Effector CD8-positive, alpha-beta T cell (primary cell): ENCODE measurements around the gene ABHD16B.
"Not testable (repeated sequence)": the region's sequence is repeated elsewhere in the genome, so short reads cannot be mapped to it uniquely, and the experiment has no call there.

Experiments used
- DNase-seq: peaks from one replicate; lab custom pipeline; 2025; lab: John Stamatoyannopoulos, UW

The ABHD16B gene

DNA sequence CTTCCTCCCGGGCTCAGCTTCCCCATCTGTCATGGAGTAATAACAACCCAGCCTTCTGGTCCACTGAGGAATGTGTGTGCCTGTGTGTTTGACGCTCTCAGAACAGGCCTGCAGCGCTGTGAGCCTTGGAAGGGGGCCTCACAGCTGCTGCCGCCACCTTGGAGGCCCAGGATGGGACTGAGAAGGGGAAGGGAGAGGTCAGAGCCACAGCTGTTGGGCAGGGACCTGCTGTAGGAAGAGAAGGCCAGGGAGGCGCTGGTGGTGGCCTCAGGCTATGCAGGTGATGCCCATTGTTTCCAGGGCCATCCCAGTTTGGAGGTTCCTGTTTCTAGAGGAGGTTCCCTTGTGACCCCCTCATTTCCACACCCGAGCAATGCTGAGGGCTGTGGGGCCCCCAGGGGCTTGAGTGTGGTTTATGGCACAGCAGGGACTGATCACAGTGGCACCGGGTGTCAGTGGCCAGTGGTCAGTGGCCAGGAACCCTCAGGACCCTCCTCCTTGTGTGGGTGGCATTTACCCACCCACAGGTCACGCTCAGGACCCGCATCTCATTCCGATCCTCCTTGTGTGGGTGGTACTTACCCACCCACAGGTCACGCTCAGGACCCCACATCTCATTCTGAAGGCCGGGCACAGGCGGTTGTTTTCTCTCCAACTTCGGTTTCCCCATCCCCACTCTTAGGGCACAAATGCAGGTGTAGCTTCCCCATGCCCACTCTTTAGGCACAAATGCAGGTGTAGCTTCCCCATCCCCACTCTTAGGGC lies 17.8 kb downstream of the ABHD16B start:
- DNase-seq, result no peak

DNA sequence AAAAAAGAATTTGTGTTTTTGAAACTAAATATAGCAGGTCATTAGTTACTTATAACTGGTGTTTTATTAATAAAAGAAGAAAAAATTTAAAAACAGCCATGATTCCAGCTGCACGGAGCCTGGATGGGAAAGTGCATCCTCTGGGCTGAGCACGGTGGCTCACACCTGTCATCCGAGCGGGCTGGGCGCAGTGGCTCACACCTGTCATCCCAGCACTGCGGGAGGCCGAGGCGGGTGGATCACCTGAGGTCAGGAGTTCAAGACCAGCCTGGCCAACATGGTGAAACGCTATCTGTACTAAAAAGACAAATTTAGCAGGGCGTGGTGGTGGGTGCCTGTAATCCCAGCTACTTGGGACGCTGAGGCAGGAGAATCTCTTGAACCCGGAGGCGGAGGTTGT lies 19.6 kb downstream of the ABHD16B start:
- not testable (repeated sequence) for DNase-seq

GRCh38 chr20:63881451-63882226 lies 20.3 kb downstream of the ABHD16B start:
- DNase-seq, result no peak

DNA sequence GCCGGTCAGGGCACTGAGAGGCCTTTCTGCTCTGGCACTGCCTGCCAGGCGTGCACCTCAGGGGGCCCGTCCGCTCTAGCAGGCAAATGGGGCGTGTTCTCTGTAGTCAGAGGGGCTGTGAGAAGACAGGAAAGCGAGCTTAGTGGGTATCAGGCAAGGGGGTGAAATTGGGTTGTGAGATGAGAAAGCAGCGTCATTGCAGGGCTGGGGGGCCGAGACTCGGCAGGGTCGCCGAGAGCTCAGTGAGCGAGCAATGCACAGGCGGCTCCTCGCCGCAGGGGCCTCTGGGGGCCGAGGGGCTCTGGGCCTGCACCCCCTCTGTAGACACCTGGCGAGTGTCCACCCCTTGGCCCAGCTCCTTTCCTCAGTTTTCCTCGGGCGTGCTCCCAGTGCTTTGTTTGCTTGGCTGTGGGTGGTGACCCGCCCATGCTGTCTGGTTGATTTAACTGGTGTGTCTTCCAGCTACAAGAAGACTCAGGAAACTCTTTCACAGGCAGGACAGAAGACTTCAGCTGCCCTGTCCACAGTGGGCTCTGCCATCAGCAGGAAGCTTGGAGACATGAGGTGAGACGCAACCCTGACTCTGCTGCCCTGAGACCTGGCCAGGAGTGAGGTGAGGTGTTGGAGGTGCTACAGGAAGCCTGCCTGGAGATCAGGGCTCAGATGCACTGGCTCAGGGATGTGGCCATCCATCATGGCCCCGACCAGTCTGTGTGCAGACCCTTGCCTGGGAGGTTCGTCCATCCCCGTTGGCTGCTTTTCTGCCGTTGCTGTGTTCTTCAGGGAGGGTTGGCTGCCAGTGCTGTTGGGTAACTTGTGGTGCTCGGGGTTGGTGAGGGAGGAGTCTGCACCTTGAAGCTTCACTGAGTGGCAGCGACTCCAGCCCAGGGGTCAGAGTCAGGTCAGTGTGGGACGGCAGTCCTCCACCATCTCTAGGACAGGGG lies 21.2 kb downstream of the ABHD16B start:
- no peak for DNase-seq

GRCh38 chr20:63883201-63883593 lies 21.9 kb downstream of the ABHD16B start:
- no peak for DNase-seq

DNA sequence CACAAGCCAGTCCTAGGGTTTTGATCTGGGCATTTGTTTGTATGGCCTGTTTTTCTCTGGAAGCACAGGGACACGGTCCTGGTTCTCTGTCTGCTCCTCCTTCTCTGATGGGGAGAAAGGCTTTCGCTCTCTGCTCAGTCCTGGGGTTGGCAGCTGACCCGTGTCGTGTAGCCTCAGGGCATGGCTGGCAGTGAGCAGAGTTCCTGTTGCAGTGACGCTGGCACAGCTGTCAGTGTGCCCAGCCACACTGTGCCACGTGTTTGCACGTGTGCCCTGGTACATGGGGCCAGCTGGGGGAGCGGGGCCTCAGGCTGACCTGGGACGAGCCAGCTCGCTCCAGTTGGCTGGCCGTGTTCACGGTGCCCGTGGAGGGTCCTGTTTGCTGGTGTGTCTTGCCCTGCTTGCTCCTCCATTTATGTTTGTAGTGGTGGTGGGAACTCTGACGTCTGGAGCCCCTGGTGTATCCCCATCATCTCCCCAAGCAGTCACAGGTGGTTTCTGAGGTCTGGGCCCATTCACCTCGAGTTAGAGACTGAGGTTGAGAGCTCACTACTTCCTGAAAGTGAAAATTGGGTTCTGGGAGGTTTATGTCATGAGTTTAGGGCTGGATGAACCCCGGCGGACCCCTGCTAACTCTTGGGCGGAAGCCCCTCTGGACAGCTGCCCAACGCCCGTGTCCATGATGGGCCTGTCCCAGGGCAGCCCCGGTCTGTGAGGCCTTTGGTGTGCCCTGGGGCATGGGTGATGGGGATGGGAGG lies 23.4 kb downstream of the ABHD16B start:
- DNase-seq, result no peak

- DNase-seq, result no peak
These were observed 24.2 kb downstream of the ABHD16B start for GRCh38 chr20:63885264-63886053.

- DNase-seq, result no peak
These were observed 24.7 kb downstream of the ABHD16B start for GRCh38 chr20:63886054-63886419.

DNA sequence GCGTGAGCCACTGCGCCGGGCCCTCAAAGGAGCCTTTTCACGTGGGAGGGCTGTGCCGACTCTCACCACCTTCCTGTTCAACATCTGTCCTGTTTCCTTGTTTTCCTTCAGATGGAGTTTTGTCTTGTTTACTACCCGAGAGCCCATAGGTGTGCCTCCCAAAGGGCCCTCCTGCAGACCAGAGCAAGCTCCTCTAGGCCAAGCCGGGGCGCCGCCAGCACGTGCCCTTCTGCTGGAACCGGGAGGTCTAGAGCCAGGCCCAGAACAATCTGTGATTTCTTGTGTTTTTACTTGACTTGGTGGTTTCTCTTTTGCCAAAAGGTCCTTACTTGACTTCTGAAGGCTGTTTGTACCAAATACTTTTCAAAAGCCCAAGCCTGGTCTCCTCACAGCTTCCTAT lies 25.6 kb downstream of the ABHD16B start:
- DNase-seq, result no peak

DNA sequence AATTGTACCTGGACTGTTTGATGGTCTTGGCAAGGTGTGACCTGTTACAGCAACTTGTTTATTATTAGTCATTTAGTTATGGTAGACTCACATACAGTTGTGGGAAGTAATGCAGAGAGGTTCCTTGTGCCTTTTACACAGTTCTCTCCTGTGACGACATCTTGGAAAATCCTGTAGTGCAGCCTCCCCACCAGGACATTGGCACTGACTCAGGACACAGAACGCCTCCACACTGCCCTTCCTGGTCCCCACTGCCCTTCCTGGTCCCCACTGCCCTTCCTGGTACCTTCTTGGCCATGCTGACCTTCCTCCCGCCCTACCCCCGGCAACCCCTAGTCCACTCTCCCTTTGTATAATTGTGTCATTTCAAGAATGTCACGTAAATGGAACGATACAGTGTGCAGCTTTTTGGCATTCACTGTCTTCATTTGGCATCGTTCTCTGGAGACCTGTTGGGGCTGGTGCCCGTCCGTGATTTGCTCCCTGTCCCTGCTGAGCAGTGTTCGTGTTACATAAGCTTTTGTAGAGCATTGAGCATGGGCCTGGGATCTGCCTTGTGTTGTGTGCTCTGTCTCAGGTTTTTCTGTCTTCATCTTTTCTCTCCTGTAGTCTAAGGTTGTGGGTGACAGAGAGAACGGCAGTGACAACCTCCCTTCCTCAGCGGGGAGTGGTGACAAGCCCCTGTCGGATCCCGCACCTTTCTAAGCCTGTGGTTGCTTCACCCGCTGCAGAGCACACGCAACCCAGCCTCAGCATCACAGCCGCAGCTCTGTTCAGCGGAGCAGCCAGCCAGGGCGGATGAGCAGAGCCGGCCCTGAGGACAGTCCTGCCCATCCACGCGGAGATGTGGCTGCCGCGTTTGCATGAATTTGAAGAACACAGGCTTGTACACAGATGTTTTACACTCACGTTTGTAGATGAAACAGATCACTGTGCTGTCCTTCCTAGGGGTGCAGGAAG lies 28.2 kb downstream of the ABHD16B start:
- no peak for DNase-seq

DNA sequence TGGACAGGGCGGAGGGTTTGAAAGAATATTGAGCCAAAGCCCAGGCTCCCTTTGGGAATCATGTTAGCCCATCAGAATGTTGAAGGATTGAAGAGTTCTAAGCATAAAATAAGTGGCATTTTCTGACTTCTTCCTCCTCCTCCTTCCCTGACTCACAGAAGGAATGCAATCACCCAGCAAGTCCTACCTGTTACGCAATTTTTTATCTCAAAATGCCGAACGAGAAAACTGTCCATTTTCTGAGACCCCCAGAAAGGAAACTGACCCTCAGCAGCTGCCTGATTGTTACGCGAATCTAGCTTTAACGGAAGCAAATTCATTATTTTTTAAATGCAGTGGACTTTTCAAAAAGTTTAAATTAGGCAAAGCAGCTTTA lies 28.9 kb downstream of the ABHD16B start:
- DNase-seq, result no peak

- DNase-seq, result no peak
These were observed 29.3 kb downstream of the ABHD16B start for GRCh38 chr20:63890616-63891015.

GRCh38 chr20:63891061-63892002 lies 30.0 kb downstream of the ABHD16B start:
- DNase-seq, result no peak

DNA sequence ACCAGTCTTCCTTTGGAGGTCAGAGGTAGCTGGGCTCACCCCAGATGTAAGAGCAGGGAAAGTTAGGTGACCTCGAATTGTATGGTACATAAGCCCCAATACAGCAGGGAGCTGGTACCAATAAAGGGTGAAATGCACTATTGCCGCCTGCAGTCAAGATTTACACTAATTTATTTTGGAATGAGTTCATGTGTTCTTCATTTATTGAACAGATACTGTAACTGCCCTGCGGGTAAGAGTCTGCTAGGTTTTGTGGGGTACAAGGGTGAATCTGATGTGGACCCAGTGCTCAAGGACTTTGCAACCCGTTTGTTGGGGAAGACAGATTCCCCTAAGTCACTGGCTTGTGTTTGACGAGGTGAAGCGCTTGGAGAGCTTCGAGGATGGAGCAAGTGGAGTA lies 31.1 kb downstream of the ABHD16B start:
- no peak for DNase-seq

DNA sequence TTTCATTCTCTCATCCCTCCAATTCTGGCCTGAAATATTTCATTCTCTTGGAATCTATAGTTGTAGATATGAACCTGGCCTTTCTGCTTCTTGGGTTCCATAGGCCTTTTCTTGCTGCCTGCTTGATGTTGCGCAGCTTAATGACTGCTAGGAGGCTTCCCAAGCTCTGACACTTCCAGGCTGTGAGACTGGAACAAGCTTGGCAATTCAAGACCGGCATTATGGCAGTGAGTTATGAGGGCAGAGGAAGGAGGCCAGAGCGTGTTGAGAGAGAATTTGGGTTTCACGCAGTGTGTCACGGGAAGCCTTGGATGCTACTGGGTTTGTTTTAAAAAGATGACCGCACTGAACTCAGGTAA lies 32.7 kb downstream of the ABHD16B start:
- DNase-seq, result no peak

DNA sequence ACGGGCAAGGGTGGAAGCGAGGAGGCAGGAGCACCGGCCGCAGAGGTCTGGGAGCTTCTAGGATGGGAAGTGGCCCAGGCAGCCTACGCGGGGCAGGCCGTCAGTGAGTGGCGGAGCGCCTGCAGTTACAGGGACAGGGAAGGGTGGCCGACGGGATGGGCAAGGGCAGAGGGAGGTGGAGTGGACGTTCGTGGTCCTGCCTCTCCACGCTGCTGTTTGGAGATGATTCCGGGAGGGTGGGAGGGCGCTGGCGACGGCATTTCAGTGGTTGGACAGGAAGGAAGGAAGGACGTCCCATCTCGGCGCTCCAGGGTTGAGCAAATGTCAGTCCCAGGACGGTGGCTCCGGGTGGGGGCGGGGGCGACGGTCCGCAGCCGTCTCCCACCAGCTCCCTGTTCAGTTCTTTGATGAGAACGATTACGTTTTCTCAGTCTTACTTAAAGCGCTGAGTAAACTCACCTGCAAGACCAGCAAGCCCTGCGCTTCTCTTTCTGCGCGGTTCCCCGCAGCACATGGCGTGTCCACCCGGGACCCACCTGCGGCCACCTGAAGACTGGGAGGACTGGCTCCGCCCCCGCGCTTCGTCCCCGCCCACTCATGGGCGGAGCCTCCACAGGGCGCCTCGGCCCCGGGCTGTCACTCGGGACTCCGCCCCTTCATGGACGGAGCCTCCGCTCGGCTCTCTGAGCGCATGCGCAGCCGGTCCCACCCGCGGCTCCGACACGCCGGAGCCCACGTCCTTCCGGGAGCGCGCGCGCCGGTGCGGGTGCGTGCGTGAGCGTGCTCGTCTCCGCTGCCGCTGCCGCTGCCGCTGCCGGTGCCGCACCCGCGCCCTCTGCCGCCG lies 33.3 kb downstream of the ABHD16B start, which contains the start of gene DNAJC5:
DNAJC5 (plus strand) TSS at position 769 of the 844 bp plus-strand sequence. CDS start 33,220 bp downstream, outside the sequence.
- peak; percentile 95 for DNase-seq

- DNase-seq, result no peak
These were observed 34.1 kb downstream of the ABHD16B start for GRCh38 chr20:63895202-63895951.
